HepG2 (cell line): Measurements from ENCODE around the gene CMIP. TPM values are rescaled to one million over a fixed set of nuclear protein-coding genes. Genes with fewer than 3 reads are reported as not detected.
A peak's percentile ranks its signal among the peaks of the same experiment; 100 is the strongest.

Experiments
- ATAD3A ChIP-seq: sonication (generic); formaldehyde crosslinking; IDR thresholded peaks from 2 replicates; pipeline ENCODE4 v1.4.0; 2020; ENCODE audit warnings: missing genetic modification reagents
- CCDC6 ChIP-seq: sonication (generic); formaldehyde crosslinking; IDR thresholded peaks from 2 replicates; pipeline ENCODE4 v1.8.1; 2022; ENCODE audit warnings: mild to moderate bottlenecking, missing genetic modification reagents, moderate library complexity
- FOSL1 ChIP-seq: sonication (generic); formaldehyde crosslinking; IDR thresholded peaks from 2 replicates; pipeline ENCODE4 v1.9.0; 2021; ENCODE audit warnings: missing genetic modification reagents, borderline replicate concordance
- MAFK ChIP-seq, 2 experiments: IDR thresholded peaks in 1 of 2; conservative IDR thresholded peaks in 1 of 2; 2 replicates each; pipeline ENCODE4 v1.6.1; 2011; ENCODE audit warnings: improper control_type of control experiment in 2 of 2, low read length in 2 of 2
- PCBP2 ChIP-seq: fragments of 200-400 bp; formaldehyde crosslinking; optimal IDR thresholded peaks from 2 replicates; pipeline ENCODE3; 2018; ENCODE audit warnings: low read length, low read depth; ENCODE audit not compliant: poor library complexity, severe bottlenecking
- PITX1 ChIP-seq: sonication (generic); formaldehyde crosslinking; IDR thresholded peaks from 2 replicates; pipeline ENCODE4 v1.5.1; 2020; ENCODE audit warnings: mild to moderate bottlenecking, missing genetic modification reagents
- RBAK ChIP-seq: sonication (generic); formaldehyde crosslinking; IDR thresholded peaks from 2 replicates; pipeline ENCODE4 v1.5.1; 2020; ENCODE audit warnings: mild to moderate bottlenecking, missing genetic modification reagents
- RNF2 ChIP-seq: fragments of 450-650 bp; conservative IDR thresholded peaks from 2 replicates; pipeline ENCODE4 v1.6.1; 2016; ENCODE audit warnings: low read depth
- TMF1 ChIP-seq: sonication (generic); formaldehyde crosslinking; IDR thresholded peaks from 2 replicates; pipeline ENCODE4 v1.8.1; 2022; ENCODE audit warnings: low read depth, missing genetic modification reagents
- ZHX1 ChIP-seq: sonication (generic); formaldehyde crosslinking; IDR thresholded peaks from 2 replicates; pipeline ENCODE4 v1.8.1; 2022; ENCODE audit warnings: low read depth, mild to moderate bottlenecking, missing genetic modification reagents
- ZIK1 ChIP-seq: sonication (generic); formaldehyde crosslinking; IDR thresholded peaks from 2 replicates; pipeline ENCODE4 v1.5.0; 2020; ENCODE audit warnings: mild to moderate bottlenecking, low read depth, missing genetic modification reagents, borderline replicate concordance
- ZNF24 ChIP-seq: fragments of 450-650 bp; IDR thresholded peaks from 2 replicates; pipeline ENCODE4 v1.6.1; 2017; ENCODE audit warnings: antibody characterized with exemption, mild to moderate bottlenecking
- ZNF260 ChIP-seq: sonication (generic); formaldehyde crosslinking; IDR thresholded peaks from 2 replicates; pipeline ENCODE4 v1.4.0; 2020; ENCODE audit warnings: missing genetic modification reagents, low read depth, mild to moderate bottlenecking, borderline replicate concordance
- ZNF292 ChIP-seq: sonication (generic); formaldehyde crosslinking; IDR thresholded peaks from 2 replicates; pipeline ENCODE4 v1.8.1; 2022; ENCODE audit warnings: mild to moderate bottlenecking, low read depth, missing genetic modification reagents, borderline replicate concordance
- ZNF451 ChIP-seq: sonication (generic); formaldehyde crosslinking; IDR thresholded peaks from 2 replicates; pipeline ENCODE4 v1.5.0; 2020; ENCODE audit warnings: mild to moderate bottlenecking, missing genetic modification reagents
- ZNF543 ChIP-seq: sonication (generic); formaldehyde crosslinking; IDR thresholded peaks from 2 replicates; pipeline ENCODE4 v1.4.0; 2020; ENCODE audit warnings: mild to moderate bottlenecking, missing genetic modification reagents
- ZNF576 ChIP-seq: sonication (generic); formaldehyde crosslinking; IDR thresholded peaks from 2 replicates; pipeline ENCODE4 v1.4.0; 2020; ENCODE audit warnings: mild to moderate bottlenecking, missing genetic modification reagents
- polyA plus RNA-seq, 8 experiments: library from polyadenylated mRNA; depleted of rRNA in 3 of 8; stranded (reverse) in 7 of 8; unstranded in 1 of 8; fragments of >200 nt; fragmentation: Illumina TruSeq in 4 of 8; extraction: Trizol in 4 of 8; gene quantifications; 2 replicates each; pipeline versions ENCODE4 v1.2.1 to v1.2.3, GENCODE V29; 2011 to 2016; ENCODE audit warnings: low read depth in 4 of 8, missing spikeins in 1 of 8, mixed read lengths in 1 of 8; ENCODE audit not compliant: insufficient read depth in 1 of 8
- total RNA-seq, 5 experiments: library from RNA; depleted of rRNA; stranded (reverse); fragments of >200 nt; fragmentation: Illumina TruSeq; extraction: Trizol; gene quantifications; 2 replicates each; pipeline ENCODE4 v1.2.3, GENCODE V29; 2016; ENCODE audit warnings: low read depth in 1 of 5
- TF ChIP-seq, protein P1 (sequence below): sonication (generic); formaldehyde crosslinking; IDR thresholded peaks from 2 replicates; pipeline ENCODE4 v1.4.0; 2020; ENCODE audit warnings: mild to moderate bottlenecking, missing genetic modification reagents
- TF ChIP-seq, protein P2 (sequence below): sonication (generic); formaldehyde crosslinking; IDR thresholded peaks from 2 replicates; pipeline ENCODE4 v1.5.0; 2020; ENCODE audit warnings: mild to moderate bottlenecking, missing genetic modification reagents

Gene CMIP
- total and polyA plus RNA-seq, 2 of the 13 experiments (the other 11 are each of a cell fraction or from before 2014, with no cell fraction given), result 10.9 to 18.1 TPM

- TF ChIP-seq ZHX1 (CRISPR knock-in tag), result 0 out of 2 replicates have a peak, but pooled peaks have one; percentile 65
- no peak for TF ChIP-seq RNF2
- no peak for TF ChIP-seq FOSL1 (CRISPR knock-in tag)
- no peak for TF ChIP-seq RBAK (CRISPR knock-in tag)
- no peak for TF ChIP-seq ZNF576 (CRISPR knock-in tag)
- no peak for TF ChIP-seq PCBP2
- 0 out of 2 replicates have a peak, but pooled peaks have one; percentile 67 for TF ChIP-seq ZNF260 (CRISPR knock-in tag)
- no peak for TF ChIP-seq TMF1 (CRISPR knock-in tag)
- no peak for TF ChIP-seq CCDC6 (CRISPR knock-in tag)
- no peak for TF ChIP-seq ZIK1 (CRISPR knock-in tag)
- no peak for TF ChIP-seq ZNF451 (CRISPR knock-in tag)
- peak; percentile 57; the same call in 1 of the 2 replicates for TF ChIP-seq ZNF292 (CRISPR knock-in tag)
- TF ChIP-seq, protein P1, sequence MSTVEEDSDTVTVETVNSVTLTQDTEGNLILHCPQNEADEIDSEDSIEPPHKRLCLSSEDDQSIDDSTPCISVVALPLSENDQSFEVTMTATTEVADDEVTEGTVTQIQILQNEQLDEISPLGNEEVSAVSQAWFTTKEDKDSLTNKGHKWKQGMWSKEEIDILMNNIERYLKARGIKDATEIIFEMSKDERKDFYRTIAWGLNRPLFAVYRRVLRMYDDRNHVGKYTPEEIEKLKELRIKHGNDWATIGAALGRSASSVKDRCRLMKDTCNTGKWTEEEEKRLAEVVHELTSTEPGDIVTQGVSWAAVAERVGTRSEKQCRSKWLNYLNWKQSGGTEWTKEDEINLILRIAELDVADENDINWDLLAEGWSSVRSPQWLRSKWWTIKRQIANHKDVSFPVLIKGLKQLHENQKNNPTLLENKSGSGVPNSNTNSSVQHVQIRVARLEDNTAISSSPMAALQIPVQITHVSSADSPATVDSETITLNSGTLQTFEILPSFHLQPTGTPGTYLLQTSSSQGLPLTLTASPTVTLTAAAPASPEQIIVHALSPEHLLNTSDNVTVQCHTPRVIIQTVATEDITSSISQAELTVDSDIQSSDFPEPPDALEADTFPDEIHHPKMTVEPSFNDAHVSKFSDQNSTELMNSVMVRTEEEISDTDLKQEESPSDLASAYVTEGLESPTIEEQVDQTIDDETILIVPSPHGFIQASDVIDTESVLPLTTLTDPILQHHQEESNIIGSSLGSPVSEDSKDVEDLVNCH, result 0 out of 2 replicates have a peak, but pooled peaks have one; percentile 40
- peak; percentile 91 for TF ChIP-seq ZNF24
- no peak for TF ChIP-seq PITX1
- TF ChIP-seq MAFK (conservative IDR thresholded peaks at IDR 0.05 in 1 of 2, IDR thresholded peaks at IDR 0.05 in 1 of 2; ENCODE audit: low read length in 2 of 2), result no peak
- TF ChIP-seq, protein P2, sequence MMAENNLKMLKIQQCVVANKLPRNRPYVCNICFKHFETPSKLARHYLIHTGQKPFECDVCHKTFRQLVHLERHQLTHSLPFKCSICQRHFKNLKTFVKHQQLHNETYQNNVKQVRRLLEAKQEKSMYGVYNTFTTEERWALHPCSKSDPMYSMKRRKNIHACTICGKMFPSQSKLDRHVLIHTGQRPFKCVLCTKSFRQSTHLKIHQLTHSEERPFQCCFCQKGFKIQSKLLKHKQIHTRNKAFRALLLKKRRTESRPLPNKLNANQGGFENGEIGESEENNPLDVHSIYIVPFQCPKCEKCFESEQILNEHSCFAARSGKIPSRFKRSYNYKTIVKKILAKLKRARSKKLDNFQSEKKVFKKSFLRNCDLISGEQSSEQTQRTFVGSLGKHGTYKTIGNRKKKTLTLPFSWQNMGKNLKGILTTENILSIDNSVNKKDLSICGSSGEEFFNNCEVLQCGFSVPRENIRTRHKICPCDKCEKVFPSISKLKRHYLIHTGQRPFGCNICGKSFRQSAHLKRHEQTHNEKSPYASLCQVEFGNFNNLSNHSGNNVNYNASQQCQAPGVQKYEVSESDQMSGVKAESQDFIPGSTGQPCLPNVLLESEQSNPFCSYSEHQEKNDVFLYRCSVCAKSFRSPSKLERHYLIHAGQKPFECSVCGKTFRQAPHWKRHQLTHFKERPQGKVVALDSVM (CRISPR knock-in tag), result no peak
- no peak for TF ChIP-seq ZNF543 (CRISPR knock-in tag)
- TF ChIP-seq ATAD3A (CRISPR knock-in tag), result no peak
Measured at GRCh38 chr16:81465375-81465943, 20.9 kb downstream of the CMIP start (continued).
